Retinal pigment epithelial cell (primary cell): Measurements from ENCODE around the gene FHOD3.
"Not testable (repeated sequence)": the region's sequence is repeated elsewhere in the genome, so short reads cannot be mapped to it uniquely, and the experiment has no call there.

ENCODE experiments used
- DNase-seq: peaks from one replicate; pipeline ENCODE4 v3.0.0-alpha.2; 2010; ENCODE audit warnings: low read depth
- H3K4me3 ChIP-seq: 2 replicates; pipeline ENCODE4 v1.5.1; 2011; ENCODE audit warnings: mild to moderate bottlenecking, low read length, control low read depth, moderate library complexity
- CTCF ChIP-seq: conservative IDR thresholded peaks from 2 replicates; pipeline ENCODE4 v1.5.1; 2011; ENCODE audit warnings: low read depth, low read length, control low read depth, inconsistent platforms

The FHOD3 gene

GRCh38 chr18:36813824-36814223 is 516.3 kb downstream of the FHOD3 start:
- no peak overlapping the region for H3K4me3 ChIP-seq
- TF ChIP-seq CTCF, result no peak
- no peak for DNase-seq

GRCh38 chr18:36814994-36815393 is 517.5 kb downstream of the FHOD3 start:
- DNase-seq, result no peak
- no peak overlapping the region for H3K4me3 ChIP-seq
- TF ChIP-seq CTCF, result no peak

GRCh38 chr18:36816096-36816495 is 518.6 kb downstream of the FHOD3 start:
- not testable (repeated sequence) for DNase-seq, H3K4me3 ChIP-seq

DNA sequence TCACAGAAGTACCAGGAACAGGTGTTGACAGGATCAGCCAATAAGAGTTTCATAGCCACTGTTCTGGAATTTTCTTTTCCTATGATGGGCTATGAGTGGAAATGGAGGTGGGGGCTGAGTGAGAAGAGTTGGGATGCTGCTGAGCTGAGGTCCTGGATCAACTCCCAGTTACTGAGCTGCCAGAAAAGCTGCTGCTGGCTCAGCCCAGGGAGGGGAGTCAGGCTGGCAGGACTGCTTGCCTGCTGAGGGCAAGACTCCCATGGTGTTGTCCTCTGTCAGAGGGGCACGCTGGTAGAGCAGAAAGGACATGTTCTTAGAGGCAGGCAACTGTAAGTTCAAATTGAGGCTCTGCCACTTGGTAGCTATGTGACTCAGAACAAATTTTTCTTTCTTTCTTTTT is 519.5 kb downstream of the FHOD3 start:
- no peak overlapping the region for H3K4me3 ChIP-seq
- no peak for TF ChIP-seq CTCF
- DNase-seq, result no peak

GRCh38 chr18:36818652-36819051 is 521.1 kb downstream of the FHOD3 start:
- TF ChIP-seq CTCF, result no peak
- no peak overlapping the region for H3K4me3 ChIP-seq
- DNase-seq, result no peak

- TF ChIP-seq CTCF, result no peak
- no peak overlapping the region for H3K4me3 ChIP-seq
- DNase-seq, result no peak
Measured at GRCh38 chr18:36819621-36820020, 522.1 kb downstream of the FHOD3 start.

DNA sequence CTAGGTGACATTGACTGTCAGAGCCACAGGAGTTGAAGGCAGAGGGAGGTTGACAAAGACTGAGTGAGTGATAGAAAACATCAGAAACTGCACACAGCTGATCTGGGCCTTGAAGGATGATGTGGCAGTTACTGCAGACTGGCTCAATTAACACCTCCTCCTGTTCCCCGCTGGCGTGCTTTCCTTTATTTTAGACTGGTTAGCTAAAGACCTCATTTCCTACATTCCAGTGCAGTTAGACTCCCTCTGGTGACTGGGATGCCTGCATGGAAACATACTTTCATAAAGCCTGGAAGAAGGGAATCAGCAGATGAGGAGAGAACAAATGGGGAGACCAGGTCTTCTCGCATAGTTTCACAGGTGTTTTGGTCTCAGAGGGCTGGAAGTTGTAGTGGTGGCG is 524.2 kb downstream of the FHOD3 start:
- no peak overlapping the region for H3K4me3 ChIP-seq
- no peak for TF ChIP-seq CTCF
- no peak for DNase-seq

DNA sequence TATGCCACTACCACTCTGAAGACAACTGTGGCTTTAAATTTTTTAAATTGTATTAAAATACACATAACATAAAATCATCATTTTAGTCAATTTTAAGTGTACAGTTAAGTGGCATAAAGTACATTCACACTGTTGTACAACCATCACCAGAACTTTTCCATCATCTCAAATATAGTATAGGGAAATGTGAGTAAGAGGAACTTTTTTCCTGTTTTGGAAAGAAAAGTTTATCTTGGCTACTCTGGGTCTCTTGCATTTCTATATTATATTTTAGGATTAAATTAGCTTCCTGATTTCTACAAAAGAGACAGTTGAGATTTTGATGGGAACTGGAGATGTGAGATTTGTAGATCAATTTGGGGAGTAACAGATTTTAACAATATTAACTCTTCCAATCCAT is 528.0 kb downstream of the FHOD3 start:
- no peak for DNase-seq

More for the DNA sequence above, 528.0 kb downstream of the FHOD3 start:
- H3K4me3 ChIP-seq, result no peak overlapping the region
- no peak for TF ChIP-seq CTCF
